ENCODE measurements around the gene CLCN1. TPM values are rescaled to one million over a fixed set of nuclear protein-coding genes. Genes with fewer than 3 reads are reported as not detected.

CLCN1 gene
- total RNA-seq, 1 experiment from 2014 or later = 0.13 TPM

- no peaks in the 10 kb centered on the region for H3K79me2 ChIP-seq (ENCODE audit: insufficient read depth, low read length)
Measured at GRCh38 chr7:143396625-143397556, 81.0 kb downstream of the CLCN1 start.

More at GRCh38 chr7:143396625-143397556, 81.0 kb downstream of the CLCN1 start:
- Histone ChIP-seq H4K8ac (replicated peaks; ENCODE audit: insufficient read length, low read depth, low read length) (no peak overlapping the region), H3K4ac (ENCODE audit: low read depth, low read length) (no peak overlapping the region), H4K5ac (ENCODE audit: insufficient read length, low read depth, low read length) (no peak overlapping the region), H3K18ac (ENCODE audit: insufficient read length, low read depth, low read length) (no peak overlapping the region), H3K27ac (ENCODE audit: insufficient read length, low read depth, low read length) (no peak overlapping the region), H4K20me1 (ENCODE audit: control insufficient read depth, insufficient read depth, insufficient read length) (no peaks in the 10 kb centered on the region), H3T11ph (ENCODE audit: low read length) (no peak overlapping the region), H2AK5ac (ENCODE audit: insufficient read length, low read length) (no peak overlapping the region), H2BK5ac (ENCODE audit: insufficient read length, low read length) (no peak overlapping the region), H3K14ac (ENCODE audit: insufficient read depth, low read length) (no peak overlapping the region), H3K4me1 (ENCODE audit: insufficient read depth, low read length) (no peaks in the 10 kb centered on the region), H2AFZ (ENCODE audit: low read length) (no peak overlapping the region), H3K27me3 (ENCODE audit: insufficient read depth, low read length) (no peaks in the 10 kb centered on the region), H3K79me1 (ENCODE audit: insufficient read depth, low read depth, low read length, poor library complexity, severe bottlenecking) (no peaks in the 10 kb centered on the region), H3K23ac (ENCODE audit: insufficient read length, low read depth, low read length) (no peak overlapping the region), H2BK15ac (ENCODE audit: low read depth, low read length) (no peak overlapping the region), H3K9me3 (ENCODE audit: control insufficient read depth, low read depth, low read length) (no peaks in the 10 kb centered on the region), H2BK12ac (ENCODE audit: insufficient read length, low read depth, low read length) (no peak overlapping the region), H3K23me2 (ENCODE audit: insufficient read length, low read depth, low read length, poor library complexity, severe bottlenecking) (no peaks in the 10 kb centered on the region), H3K56ac (ENCODE audit: insufficient read length, low read depth, low read length) (no peak overlapping the region), H3K9ac (ENCODE audit: extremely low read depth, insufficient read length, low read length) (no peak overlapping the region), H2BK20ac (ENCODE audit: low read depth, low read length, poor library complexity, severe bottlenecking) (no peak overlapping the region), H4K91ac (ENCODE audit: insufficient read length, low read depth, low read length) (no peak overlapping the region), H2BK120ac (ENCODE audit: low read depth, low read length, poor library complexity, severe bottlenecking) (no peak overlapping the region), H3K4me2 (ENCODE audit: insufficient read depth, insufficient read length, low read length) (no peak overlapping the region)
- Mint-ChIP-seq H3K36me3 (ENCODE audit: insufficient read depth in 1 of 3, low read depth in 3 of 3) (peaks cover 68 to 98% (median 97%) of the 10 kb centered on the region in 3 experiments), H3K4me3 (no peak overlapping the region), H3K27ac (peak overlapping the region in 1 of 3 experiments; percentile 34; a peak in 1 of 7 replicates), H3K9me3 (no peaks in the 10 kb centered on the region), H3K27me3 (ENCODE audit: low read depth) (peaks cover 2% of the 10 kb centered on the region; the same call in 1 of the 2 replicates), H3K4me1 (no peaks in the 10 kb centered on the region)
- DNase-seq = no peak
- TF ChIP-seq, protein P1, sequence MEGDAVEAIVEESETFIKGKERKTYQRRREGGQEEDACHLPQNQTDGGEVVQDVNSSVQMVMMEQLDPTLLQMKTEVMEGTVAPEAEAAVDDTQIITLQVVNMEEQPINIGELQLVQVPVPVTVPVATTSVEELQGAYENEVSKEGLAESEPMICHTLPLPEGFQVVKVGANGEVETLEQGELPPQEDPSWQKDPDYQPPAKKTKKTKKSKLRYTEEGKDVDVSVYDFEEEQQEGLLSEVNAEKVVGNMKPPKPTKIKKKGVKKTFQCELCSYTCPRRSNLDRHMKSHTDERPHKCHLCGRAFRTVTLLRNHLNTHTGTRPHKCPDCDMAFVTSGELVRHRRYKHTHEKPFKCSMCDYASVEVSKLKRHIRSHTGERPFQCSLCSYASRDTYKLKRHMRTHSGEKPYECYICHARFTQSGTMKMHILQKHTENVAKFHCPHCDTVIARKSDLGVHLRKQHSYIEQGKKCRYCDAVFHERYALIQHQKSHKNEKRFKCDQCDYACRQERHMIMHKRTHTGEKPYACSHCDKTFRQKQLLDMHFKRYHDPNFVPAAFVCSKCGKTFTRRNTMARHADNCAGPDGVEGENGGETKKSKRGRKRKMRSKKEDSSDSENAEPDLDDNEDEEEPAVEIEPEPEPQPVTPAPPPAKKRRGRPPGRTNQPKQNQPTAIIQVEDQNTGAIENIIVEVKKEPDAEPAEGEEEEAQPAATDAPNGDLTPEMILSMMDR (conservative IDR thresholded peaks at IDR 0.05) = no peak
- no CpG with 5 or more reads among the region's 28 CpGs for WGBS (ENCODE audit: extremely low coverage, insufficient read length, low lambda C conversion rate)
